ENCODE measurements around the gene TAS2R43. TPM values are rescaled to one million over a fixed set of nuclear protein-coding genes. Genes with fewer than 3 reads are reported as not detected.
"Not testable (repeated sequence)": the region's sequence is repeated elsewhere in the genome, so short reads cannot be mapped to it uniquely, and the experiment has no call there.

Gene TAS2R43
- 1.0 and 2.1 TPM in 2 replicates for total RNA-seq

DNA sequence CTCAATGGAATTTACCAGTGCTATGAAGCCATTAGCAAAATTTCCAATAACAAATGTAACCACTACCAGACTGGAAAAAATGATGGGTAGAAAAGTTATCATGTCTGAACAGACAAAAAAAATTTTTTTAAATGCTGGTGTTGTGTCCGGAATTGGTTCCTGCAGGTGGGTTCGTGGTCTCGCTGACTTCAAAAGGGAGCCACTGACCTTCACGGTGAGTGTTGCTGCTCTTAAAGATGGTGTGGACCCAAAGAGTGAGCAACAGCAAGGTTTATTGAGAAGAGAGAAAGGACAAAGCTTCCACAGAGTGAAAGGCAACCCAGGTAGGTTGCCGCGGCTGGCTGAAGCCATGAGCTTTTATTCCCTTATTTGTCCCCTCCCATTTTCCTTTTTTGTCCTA, at the start of gene TAS2R43:
Gene TAS2R43, minus strand, starts transcription at position 186 of the 400 bp plus-strand sequence. Its CDS starts 84 bp downstream, at position 102.
- DNase-seq = no peak

- no peak for DNase-seq
These were observed 44.0 kb upstream of the TAS2R43 start for GRCh38 chr12:11136075-11136474.

DNA sequence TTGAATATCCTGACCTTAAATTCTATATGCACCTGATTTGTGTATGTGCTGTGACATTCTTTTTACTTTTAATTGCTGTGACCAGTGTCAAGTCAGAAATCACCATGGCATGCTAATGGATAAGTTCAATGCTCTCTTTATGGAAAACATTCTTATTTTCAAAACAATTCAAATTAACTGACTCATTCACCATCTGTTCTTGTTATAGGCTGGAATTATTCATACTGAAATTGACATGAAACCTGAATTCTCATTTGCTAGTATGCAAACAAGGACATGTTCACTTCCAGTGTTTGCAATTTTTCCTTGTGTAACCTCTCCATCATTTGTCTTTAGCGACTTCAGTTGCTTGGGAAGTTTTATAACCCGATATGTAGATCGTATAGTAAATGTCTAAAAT, 42.2 kb upstream of the TAS2R43 start, which contains the start of gene TAS2R30:
Gene TAS2R30, minus strand, starts transcription at position 340 of the 400 bp plus-strand sequence. CDS start 400 bp downstream, outside the sequence.
- no peak for DNase-seq

DNA sequence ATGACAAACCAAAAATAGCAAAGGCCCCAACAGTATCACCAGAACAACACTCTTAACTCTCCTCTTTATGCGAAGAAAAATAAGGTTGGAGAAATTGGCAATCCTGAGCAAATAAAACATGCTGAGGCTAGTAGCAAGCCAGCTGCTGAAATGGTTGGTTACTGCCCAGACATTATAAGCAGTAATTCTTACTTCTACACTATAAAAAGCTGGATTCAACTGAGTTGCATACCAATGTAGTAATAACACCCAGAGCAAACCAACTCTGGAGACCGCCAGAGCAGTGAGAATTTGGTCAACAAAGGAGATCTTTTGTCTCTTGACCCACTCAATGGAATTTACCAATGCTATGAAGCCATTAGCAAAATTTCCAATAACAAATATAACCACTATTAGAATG, 41.7 kb upstream of the TAS2R43 start:
- no peak for DNase-seq

- no peak for DNase-seq
These were observed 41.0 kb upstream of the TAS2R43 start for GRCh38 chr12:11133162-11133561.

DNA sequence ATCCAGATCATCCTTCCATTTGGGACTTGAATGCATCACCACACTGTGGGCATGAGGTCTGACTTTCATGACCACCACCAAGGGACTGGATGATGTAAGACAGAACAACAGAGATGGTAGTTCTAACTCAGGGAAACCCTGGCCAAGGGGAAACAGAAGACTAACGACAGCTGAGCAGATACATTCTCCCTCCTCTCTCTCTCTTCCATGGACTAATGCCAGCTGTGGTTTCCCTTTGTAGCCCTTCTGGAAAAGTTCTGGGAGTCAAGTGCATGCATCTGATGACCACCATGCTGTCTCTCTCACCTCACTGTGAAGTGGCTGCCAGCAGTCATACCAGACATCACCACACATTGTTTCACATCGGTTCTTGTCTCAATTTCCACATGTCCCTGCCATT, 38.9 kb upstream of the TAS2R43 start:
- no peak for DNase-seq

DNA sequence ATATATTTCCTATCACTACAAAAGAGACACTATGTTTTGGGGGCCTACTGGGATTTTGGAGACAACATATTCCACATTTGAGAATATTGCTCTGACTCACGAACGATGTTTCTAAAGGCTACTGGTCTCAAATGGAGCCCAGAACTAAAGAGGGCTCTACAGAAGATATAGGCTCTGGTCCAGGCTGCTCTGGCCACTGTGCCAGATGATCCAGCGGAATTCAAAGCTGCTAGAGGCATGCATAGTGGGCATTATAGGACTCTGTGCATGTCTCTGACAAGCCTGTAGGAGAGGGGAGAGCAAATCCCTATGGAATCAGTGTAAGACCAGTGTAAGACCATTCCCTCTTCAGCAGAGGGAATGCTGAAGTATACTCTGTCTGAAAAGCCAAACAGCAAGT, 38.3 kb upstream of the TAS2R43 start:
- DNase-seq = no peak

GRCh38 chr12:11114130-11114529, 22.0 kb upstream of the TAS2R43 start:
- DNase-seq = not testable (repeated sequence)

DNA sequence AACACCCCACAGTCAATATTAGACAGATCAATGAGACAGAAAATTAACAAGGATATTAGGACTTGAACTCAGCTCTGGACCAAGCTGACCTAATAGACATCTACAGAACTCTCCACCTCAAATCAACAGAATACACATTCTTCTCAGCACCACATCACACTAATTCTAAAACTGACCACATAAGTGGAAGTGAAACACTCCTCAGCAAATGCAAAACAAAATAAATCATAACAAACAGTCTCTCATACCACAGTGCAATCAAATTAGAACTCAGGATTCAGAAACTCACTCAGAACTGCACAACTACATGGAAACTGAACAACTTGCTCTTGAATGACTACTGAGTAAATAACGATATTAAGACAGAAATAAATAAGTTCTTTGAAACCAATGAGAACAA, 19.1 kb upstream of the TAS2R43 start:
- not testable (repeated sequence) for DNase-seq

GRCh38 chr12:11108862-11109261, 16.7 kb upstream of the TAS2R43 start:
- no peak for DNase-seq

- DNase-seq = no peak
These were observed 15.6 kb upstream of the TAS2R43 start for GRCh38 chr12:11107719-11108118.

DNA sequence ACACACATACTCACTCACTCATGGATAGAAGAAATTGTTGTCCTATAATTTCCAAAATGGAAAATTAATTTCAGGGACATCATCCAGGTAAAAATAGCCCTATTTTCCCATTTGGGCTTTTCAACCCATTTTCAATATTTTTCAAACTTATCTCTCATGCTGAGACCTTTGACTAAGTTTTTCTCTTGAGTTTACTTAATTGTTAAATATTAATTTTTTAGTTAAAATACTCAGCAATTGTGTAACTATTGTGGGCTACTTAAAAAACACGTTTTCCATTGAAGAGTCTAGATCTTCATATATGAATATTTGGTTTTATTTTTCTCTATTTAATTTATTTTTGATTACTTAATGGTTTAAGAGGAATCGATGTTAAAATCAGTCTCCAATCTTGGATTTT, 14.2 kb upstream of the TAS2R43 start:
- no peak for DNase-seq

- no peak for DNase-seq
These were observed 13.4 kb upstream of the TAS2R43 start for GRCh38 chr12:11105546-11105945.

- not testable (repeated sequence) for DNase-seq
These were observed 2.8 kb upstream of the TAS2R43 start for GRCh38 chr12:11094910-11095309.

DNA sequence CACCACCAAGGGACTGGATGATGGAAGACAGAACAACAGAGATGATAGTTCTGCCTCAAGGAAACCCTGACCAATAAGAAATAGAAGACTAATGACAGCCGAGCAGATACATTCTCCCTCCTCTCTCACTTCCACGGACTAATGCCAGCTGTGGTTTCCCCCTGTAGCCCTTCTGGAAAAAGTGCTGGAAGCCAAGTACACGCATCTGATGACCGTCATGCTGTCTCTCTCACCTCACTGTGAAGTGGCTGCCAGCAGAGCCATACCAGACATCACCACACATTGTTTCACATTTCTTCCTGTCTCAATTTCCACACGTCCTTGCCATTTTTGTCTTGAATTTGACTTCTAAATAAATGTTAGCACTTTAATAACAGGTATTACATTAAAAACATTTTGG, 2.9 kb downstream of the TAS2R43 start:
- no peak for DNase-seq

DNA sequence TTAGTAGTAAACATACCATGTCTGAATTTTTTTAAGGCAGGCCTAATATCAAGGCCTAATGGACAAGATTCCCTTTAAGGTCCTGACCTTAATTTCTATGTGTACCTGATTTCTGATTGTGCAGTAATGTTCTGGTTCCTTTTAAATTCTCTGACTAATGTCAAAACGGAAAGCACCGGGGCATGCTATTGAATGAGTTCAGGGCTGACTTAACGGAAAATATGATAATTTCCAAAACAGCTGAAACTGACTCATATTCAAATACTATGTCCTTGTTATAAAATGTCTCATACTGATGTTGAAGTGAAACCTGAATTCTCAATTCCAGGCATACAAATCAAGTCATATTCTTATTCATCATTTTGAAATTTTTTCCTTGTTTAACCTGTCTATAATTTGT, 6.7 kb downstream of the TAS2R43 start:
- peak; percentile 97 for DNase-seq

DNA sequence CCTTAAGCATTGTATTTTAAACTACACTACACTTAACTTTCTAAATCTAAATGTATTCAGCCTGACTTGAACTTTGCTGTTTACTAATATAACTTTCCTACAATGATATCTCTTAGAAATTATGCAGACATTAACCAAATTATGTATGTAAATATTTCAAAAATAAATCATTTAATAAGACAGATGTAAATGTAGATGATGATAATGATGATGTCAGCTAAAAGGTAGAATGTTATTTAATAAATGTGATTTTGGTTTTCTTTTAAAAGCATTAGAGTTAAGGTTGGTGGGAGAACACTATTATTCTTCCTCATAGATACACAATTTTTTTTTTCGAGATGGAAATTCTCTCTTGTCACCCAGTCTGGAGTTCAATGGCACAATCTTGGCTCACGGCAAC, 10.1 kb downstream of the TAS2R43 start:
- DNase-seq = no peak

- DNase-seq = no peak
These were observed 13.9 kb downstream of the TAS2R43 start for GRCh38 chr12:11078246-11078645.

GRCh38 chr12:11075642-11076041, 16.5 kb downstream of the TAS2R43 start:
- no peak for DNase-seq

- DNase-seq = peak; percentile 21
These were observed 20.7 kb downstream of the TAS2R43 start for GRCh38 chr12:11071414-11071813.

DNA sequence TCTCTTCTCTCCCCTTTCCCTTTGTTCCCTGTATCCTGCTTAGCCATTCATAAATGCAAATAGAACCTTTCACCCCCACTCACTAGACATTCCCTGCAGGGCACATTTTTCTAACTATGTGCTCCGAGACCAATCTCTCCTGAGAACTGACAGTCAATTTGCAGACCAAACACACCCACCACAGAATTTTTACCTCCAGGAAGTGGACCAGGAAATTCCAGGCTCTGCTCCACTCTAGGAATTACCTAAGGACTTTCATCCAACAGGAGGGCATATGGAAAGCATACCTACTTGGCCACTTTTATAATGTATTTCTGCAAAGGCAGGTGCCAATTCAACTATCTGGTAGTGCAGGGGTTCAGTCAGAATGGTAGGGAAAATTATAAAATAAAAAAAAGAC, 21.1 kb downstream of the TAS2R43 start:
- no peak for DNase-seq

GRCh38 chr12:11069854-11070365, 22.2 kb downstream of the TAS2R43 start:
- no peak for DNase-seq

- no peak for DNase-seq
These were observed 24.6 kb downstream of the TAS2R43 start for GRCh38 chr12:11067514-11067913.

DNA sequence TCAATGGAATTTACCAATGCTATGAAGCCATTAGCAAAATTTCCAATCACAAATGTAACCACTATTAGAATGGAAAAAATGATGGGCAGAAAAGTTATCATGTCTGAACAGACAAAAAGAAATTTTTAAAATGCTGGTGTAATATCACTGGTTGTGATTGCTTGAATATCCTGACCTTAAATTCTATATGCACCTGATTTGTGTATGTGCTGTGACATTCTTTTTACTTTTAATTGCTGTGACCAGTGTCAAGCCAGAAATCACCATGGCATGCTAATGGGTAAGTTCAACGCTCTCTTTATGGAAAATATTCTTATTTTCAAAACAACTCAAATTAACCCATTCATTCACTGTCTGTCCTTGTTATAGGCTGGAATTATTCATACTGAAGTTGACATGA, 29.9 kb downstream of the TAS2R43 start, which contains the start of gene TAS2R46:
Gene TAS2R46, minus strand, starts transcription at position 101 of the 400 bp plus-strand sequence. Its CDS starts 0 bp downstream, at position 101.
- not testable (repeated sequence) for DNase-seq

DNA sequence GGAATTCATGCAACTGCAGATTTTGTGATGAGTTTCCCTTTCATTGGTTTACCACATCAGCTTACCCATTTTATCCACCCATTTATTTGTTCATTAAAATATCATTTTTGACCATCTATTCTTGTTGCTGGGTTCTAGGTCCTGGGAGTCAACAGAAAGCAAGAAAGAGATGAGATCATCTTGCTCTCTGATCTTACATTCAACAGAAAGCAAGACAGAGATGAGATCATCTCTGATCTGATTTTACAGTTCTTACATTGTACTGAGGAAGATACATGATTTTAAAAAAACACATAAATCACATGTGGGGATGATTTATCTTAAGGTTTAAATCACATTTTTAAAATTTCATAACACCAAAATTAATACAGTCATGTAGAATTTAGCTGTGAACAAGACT, 32.3 kb downstream of the TAS2R43 start:
- DNase-seq = no peak
